GDM1 (cell line): ENCODE data around the gene FAM236C.
"Not testable (repeated sequence)": the region's sequence is repeated elsewhere in the genome, so short reads cannot be mapped to it uniquely, and the experiment has no call there.

Experiments used
- DNase-seq: peaks from one replicate; lab custom pipeline; 2025; lab: John Stamatoyannopoulos, UW

The FAM236C gene

DNA sequence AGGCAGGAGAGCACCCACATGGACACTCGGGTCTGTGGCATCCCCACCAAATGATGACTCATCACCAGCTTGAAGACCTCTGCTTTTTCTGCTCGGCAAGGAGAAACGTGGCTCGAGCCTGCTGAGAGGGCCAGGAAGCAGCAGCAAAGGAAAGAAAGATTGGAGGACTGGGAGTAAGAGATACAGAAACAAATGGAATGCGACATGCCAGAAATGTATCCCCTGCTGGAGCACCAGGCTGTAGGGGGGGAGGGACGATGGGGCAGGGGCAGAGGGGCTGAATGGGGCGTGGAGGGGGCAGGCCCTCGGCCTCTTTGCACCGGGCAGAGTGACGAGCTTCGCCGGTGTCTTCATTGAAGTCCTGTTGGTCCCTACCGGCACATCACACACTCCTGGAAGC, at the start of gene FAM236C:
FAM236C (plus strand) TSS at position 301 of the 400 bp plus-strand sequence. CDS start 100 bp downstream, outside the sequence.
- DNase-seq: not testable (repeated sequence)

DNA sequence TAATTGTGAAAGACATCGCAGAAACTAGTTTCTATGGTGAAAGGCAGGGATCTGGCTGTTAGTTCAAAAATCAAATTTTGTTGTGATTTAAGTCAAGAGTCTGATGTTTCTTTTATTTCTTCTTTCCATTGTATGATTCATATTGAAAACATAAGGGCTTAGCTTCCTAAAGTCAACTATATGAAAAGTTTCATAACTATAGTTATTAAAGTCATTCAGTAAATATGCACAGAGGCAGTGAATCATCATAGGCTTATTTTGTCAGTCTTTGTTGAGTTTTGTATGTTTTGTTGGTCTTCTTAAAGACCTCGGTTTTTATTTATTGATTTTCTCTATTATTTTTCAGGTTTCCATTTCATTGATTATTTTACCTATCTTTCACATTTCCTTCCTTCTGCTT, 29.5 kb upstream of the FAM236C start:
- DNase-seq: not testable (repeated sequence)

DNA sequence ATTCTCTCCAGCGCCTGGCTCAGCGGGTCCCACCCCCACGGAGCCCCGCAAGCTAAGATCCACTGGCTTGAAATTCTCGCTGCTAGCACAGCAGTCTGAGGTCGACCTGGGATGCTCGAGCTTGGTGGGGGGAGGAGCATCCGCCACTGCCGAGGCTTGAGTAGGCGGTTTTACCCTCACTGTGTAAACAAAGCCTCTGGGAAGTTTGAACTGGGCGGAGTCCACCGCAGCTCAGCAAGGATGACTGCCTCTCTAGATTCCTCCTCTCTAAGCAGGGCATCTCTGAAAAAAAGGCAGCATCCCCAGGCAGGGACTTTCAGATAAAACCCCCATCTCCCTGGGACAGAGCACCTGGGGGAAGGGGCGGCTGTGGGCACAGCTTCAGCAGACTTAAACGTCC, 22.7 kb upstream of the FAM236C start:
- not testable (repeated sequence) for DNase-seq

DNA sequence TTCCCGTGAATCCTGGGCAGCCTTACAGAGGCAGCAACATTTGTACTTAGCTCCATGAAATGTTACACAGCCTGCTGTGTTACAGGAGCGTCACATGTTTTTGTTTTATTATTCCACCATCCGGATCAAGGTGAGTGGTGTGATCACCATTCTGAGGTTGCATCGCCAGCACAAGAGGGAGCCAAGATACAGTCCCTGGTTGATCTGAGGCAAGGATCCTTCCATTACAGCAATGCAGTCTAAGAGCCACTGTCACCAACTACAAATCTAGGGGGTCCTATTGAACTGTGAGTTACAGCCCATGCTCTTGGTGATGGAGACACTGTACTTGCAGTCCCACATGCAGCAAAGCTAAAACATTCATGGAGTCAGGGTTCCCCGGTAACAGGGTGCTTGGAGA, 3.7 kb downstream of the FAM236C start:
- DNase-seq: not testable (repeated sequence)

DNA sequence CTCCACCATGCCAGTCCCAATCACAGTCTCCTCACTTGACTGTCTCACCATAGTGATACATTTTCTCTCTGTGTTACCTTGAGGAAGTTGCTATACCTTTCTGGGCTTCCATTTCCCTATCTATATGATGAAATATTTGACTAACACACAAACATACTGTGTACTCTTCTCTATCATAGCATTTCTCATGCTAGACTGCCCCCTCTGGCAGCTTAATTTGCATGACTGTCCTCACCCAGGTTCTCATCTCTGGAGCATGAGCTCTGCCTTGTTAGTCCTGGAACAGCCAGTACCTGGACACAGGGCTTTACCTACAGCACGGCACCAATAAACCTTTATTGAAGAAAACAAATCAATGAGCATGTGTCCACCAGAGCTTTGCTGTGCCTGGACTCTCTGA, 19.9 kb downstream of the FAM236C start:
- DNase-seq: not testable (repeated sequence)

DNA sequence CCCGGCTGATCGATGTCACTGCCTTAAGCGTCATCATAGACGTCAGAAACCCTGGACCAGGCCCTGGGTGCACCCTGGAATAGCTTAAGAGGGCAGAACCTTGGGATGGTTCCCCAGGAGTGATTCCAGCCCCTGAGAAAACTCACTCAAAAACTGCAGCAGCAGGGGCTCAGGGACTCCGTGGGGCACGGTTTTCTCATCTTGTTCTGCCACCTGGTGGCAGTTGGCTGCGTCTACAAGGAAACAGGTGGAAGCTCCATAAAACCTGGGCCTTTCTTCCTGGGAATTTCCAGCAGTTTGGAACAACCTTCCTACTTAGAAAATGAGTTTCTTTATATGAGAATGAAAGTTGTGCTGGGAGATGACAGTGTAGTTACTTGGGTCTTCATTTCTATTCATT, 24.0 kb downstream of the FAM236C start:
- DNase-seq: not testable (repeated sequence)

DNA sequence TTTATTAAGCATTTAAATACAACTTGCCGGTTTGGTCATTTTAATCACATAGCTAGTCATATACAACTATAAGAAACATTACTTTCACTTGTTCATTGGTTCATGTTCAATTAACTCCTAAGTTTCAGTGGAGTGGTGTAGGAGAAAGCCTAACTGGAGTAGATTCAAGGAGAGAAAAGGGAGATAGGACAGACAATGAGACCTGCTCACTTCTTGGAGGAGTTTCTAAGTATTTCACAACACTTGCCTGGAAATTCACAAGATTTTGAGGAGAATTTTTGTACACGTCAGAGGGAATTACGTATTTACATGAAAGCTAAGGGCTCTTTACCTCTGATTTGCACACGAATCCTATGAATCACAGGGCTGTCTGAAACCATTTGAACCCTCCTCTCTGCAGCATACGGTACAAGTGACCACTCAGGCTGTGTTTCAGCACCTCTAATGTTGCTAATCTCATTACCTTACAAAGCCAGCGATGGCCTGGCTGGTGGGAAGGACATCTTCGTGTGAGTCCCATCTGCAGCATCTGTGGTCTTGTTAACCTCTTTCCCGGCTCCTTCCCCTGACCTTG, 24.6 kb downstream of the FAM236C start:
- not testable (repeated sequence) for DNase-seq

DNA sequence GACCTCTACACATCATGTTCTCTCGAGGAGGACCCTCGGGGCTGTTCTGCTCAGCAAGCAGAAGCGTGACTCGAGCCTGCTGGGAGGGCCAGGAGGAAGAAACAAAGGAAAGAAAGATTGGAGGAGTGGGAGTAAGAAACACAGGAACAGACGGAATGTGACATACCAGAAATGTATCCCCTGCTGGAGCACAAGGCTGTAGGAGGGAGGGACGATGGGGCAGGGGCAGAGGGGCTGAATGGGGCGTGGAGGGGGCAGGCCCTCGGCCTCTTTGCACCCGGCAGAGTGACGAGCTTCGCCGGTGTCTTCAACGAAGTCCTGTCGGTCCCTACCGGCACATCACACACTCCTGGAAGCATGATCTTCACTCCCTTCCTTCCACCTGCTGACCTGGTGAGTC, 25.5 kb downstream of the FAM236C start, which contains the start of gene FAM236A:
FAM236A (plus strand) TSS at position 301 of the 400 bp plus-strand sequence; CDS start at position 358, 57 bp downstream.
- not testable (repeated sequence) for DNase-seq

DNA sequence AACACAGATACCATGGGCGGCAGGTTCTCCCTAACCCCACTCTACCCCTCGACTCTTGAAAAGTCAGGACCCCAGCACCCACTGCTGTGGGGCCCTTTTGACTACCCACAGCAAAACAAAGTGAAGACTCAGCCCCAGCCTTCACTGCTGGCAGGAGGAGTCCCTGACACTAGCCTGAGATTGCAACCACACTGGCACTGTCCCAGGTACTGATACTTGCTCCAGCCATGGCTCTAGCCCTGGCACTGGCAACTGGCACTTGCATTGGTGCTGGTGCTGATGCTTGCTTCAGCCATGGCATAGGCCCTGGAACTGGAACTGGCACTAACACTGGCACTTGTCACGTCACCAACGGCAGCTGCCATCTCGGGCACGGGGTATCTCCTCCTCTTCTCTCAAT, 29.9 kb downstream of the FAM236C start:
- not testable (repeated sequence) for DNase-seq

DNA sequence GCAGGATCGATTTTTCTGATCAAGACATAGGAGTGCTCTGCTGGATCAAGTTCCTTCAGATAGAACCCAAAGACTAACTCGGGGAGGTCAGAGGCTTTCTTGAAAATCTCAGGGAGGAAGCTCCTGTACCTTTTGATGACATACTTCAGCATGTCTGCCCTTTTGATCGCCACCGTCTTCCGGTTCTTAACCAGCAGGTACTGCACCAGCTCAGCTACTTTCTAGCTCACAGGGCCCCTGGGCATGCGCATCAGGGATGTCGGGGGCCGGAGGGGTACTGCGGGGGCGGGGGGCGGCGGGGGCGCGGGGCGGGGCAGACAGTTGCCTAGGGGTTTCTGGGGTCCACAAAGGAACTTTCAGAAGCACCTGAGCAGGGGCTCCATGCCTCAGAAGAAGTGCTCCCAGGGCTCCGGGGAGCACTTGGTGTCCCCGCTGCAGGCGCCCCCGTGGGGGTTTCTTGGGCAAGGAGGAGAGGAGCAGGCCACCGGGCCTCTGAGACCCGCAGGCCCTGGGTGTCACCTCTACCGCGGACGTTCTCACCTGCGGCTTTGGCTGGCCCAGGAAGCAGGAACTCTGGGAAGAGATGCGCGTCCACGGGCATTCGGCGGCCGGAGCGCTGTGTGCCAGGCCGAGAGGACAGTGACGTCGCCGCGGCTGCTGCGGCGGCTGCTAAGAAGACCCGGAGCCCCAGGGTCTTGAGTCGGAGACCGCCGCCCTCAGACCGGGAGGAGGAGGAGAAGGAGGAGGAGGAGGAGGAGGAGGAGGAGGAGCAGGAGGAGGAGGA, 30.8 kb downstream of the FAM236C start:
- DNase-seq: not testable (repeated sequence)

DNA sequence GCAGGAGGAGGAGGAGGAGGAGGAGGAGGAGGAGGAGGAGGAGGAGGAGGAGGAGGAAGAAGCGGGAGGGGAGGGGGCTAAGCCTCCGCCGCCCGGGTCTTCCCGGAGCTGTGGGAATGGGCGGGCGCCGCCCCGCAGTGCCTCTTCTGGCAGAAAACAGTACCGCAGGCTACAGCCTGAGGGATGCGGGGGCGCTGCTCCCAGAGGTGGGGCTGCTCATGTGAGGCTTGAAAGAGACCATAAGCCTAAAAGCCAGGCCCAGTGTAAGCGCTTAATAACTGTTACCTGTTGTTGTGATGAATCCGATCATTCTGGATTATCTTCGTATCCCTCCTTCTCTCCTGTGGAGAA, 31.4 kb downstream of the FAM236C start, which contains the start of gene DMRTC1:
DMRTC1 (minus strand) TSS at position 19 of the 351 bp plus-strand sequence. CDS start 68,143 bp downstream, outside the sequence.
- DNase-seq: not testable (repeated sequence)

DNA sequence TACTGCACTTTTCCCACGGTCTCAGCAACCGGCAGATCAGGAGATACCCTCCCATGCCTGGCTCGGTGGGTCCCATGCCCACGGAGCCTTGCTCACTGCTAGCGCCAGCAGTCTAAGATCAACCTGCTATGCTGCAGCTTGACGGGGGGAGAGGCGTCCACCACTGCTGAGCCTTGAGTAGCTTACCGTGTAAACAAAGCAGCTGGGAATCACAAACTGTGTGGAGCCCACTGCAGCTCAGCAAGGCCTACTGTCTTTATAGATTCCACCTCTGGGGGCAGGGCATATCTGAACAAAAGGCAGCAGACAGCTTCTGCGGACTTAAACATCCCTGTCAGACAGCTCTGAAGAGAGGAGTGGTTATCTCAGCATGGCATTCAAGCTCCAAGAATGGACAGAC, 47.6 kb downstream of the FAM236C start:
- not testable (repeated sequence) for DNase-seq
